ENCODE measurements around the gene ZNF679. TPM values are rescaled to one million over a fixed set of nuclear protein-coding genes. Genes with fewer than 3 reads are reported as not detected.

The ZNF679 gene
- total RNA-seq, 2 donors from 2014 or later: not detected

- no peaks in the 10 kb centered on the region for H3K27me3 ChIP-seq
- peaks cover 0 to 6% (median 0%) of the 10 kb centered on the region in 3 donors for H3K9me3 ChIP-seq
- intact Hi-C loops (cut with DNase I): no loop called here
- no peak for DNase-seq
- WGBS, 2 donors: 88 to 94% methylated on average over 11 to 13 of the region's 13 CpGs
- no peak overlapping the region for H3K4me3 ChIP-seq
- no peaks in the 10 kb centered on the region for H3K4me1 ChIP-seq
- H3K27ac ChIP-seq: no peak overlapping the region
- no peaks in the 10 kb centered on the region for H3K36me3 ChIP-seq (replicated peaks in 1 of 2; ENCODE audit: insufficient read depth in 1 of 2, low read depth in 2 of 2)
- TF ChIP-seq CTCF (IDR thresholded peaks at IDR 0.05) (no peak), POLR2A (IDR thresholded peaks at IDR 0.05) (no peak)
- ATAC-seq: no peak
Observed at GRCh38 chr7:64183827-64184372, 44.4 kb upstream of the ZNF679 start.

GRCh38 chr7:64184376-64184775 lies 43.9 kb upstream of the ZNF679 start:
- Histone ChIP-seq H3K4me3 (no peak overlapping the region), H3K27ac (no peak overlapping the region), H3K36me3 (replicated peaks in 1 of 2; ENCODE audit: insufficient read depth in 1 of 2, low read depth in 2 of 2) (no peaks in the 10 kb centered on the region), H3K27me3 (no peaks in the 10 kb centered on the region), H3K9me3 (peaks cover 0 to 6% (median 0%) of the 10 kb centered on the region in 3 donors), H3K4me1 (no peaks in the 10 kb centered on the region)
- DNase-seq: no peak
- intact Hi-C loops (cut with DNase I): no loop called here
- 88% methylated on average over 3 to 12 of the region's 12 CpGs for WGBS, 2 donors
- ATAC-seq: no peak
- no peak for TF ChIP-seq CTCF (IDR thresholded peaks at IDR 0.05)
- TF ChIP-seq POLR2A (IDR thresholded peaks at IDR 0.05): no peak

DNA sequence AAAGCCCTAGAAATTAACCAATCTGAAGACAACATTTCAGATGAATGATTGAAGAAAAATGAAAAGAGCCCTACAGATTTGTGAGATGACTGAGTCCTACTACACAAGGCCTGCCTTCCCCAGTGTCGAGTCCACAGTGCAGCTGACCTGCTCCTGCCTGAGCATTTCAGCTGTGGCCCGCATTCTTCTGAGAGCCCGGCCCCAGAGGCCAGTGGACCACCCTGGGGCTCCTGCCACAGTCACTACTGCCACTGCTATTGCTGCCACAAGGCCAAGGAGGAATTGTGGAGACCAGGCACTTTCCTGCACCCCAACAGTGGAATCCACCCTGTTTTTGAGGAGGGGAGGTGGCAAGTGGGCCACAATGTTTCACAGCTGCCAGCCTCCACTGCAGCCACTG lies 40.9 kb upstream of the ZNF679 start:
- Histone ChIP-seq H3K27me3 (no peaks in the 10 kb centered on the region), H3K27ac (no peak overlapping the region), H3K4me1 (no peaks in the 10 kb centered on the region), H3K4me3 (no peak overlapping the region), H3K9me3 (peaks cover 0 to 6% (median 0%) of the 10 kb centered on the region in 3 donors), H3K36me3 (replicated peaks in 1 of 2; ENCODE audit: insufficient read depth in 1 of 2, low read depth in 2 of 2) (no peaks in the 10 kb centered on the region)
- intact Hi-C loops (cut with DNase I): no loop called here
- WGBS, 2 donors: 23 to 29% methylated on average over 3 of the region's 3 CpGs
- TF ChIP-seq POLR2A (IDR thresholded peaks at IDR 0.05): no peak
- TF ChIP-seq CTCF (IDR thresholded peaks at IDR 0.05): no peak
- ATAC-seq: no peak
- DNase-seq: no peak

DNA sequence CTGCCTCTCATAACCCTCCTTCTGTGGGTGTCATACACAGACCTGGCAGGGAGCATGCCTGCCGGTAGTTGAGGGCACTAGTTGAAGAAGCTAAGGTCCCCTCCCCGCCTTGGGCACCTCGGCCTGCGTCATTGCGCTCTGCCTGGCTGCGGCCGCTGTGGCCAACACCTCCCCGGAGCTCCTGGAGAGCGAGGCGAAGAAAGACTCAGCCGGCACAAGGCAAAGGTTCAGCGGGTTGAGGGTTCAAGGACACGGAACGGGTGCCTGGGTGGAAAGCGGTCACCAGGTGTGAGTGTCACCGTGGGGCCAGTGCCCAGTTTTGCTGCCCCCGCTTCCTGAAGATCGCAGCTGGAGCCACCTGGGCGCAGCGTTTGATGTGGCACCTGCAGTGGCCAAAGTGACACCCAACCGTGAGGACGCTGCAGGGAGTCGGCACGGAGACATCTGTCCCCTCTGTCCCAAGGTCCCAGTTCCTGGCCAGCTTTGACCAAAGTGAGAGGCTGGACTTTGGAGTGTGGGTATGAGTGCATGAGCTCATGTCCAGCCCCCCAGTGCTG lies 36.0 kb upstream of the ZNF679 start:
- WGBS, 2 donors: 77 to 94% methylated on average over 9 to 24 of the region's 24 CpGs
- intact Hi-C loops (cut with DNase I): no loop called here
- DNase-seq: no peak

More for the DNA sequence above, 36.0 kb upstream of the ZNF679 start:
- Histone ChIP-seq H3K36me3 (replicated peaks in 1 of 2; ENCODE audit: insufficient read depth in 1 of 2, low read depth in 2 of 2) (no peaks in the 10 kb centered on the region), H3K9me3 (no peaks in the 10 kb centered on the region), H3K27me3 (no peaks in the 10 kb centered on the region), H3K4me1 (no peaks in the 10 kb centered on the region), H3K27ac (no peak overlapping the region), H3K4me3 (no peak overlapping the region)
- TF ChIP-seq POLR2A (IDR thresholded peaks at IDR 0.05) (no peak), CTCF (IDR thresholded peaks at IDR 0.05) (no peak)
- ATAC-seq: no peak
